ENCODE results near the gene OR6B3. TPM values are rescaled to one million over a fixed set of nuclear protein-coding genes. Genes with fewer than 3 reads are reported as not detected.

OR6B3 gene
- total RNA-seq, 1 experiment from 2014 or later: not detected

GRCh38 chr2:240074545-240074944 lies 21.2 kb upstream of the OR6B3 start:
- H3K27me3 ChIP-seq (replicated peaks; ENCODE audit: insufficient read depth, low read depth, low read length, poor library complexity): peaks cover 18% of the 10 kb centered on the region
- no TSS peak for BruUV-seq (replicated peaks)
- no peaks in the 10 kb centered on the region for H3K36me3 ChIP-seq (ENCODE audit: insufficient read depth, low read length, poor library complexity, severe bottlenecking)
- peaks cover 14% of the 10 kb centered on the region for H3K9me3 ChIP-seq (ENCODE audit: low read depth, low read length, poor library complexity, severe bottlenecking)
- intact Hi-C loops (cut with micrococcal nuclease; ENCODE audit: unreplicated experiment): no loop called here
- CTCF ChIA-PET: no interaction called here
- POLR2A ChIA-PET (ENCODE audit: low non-redundant PET): no interaction called here
- TF ChIP-seq EZH2 (IDR thresholded peaks at IDR 0.05; ENCODE audit: borderline replicate concordance, low read depth, low read length, poor library complexity, severe bottlenecking) (no peak), CTCF (conservative IDR thresholded peaks at IDR 0.05; ENCODE audit: low read depth, low read length) (no peak)
- no peak for DNase-seq (ENCODE audit: low spot score)
- no peak overlapping the region for H3K27ac ChIP-seq (ENCODE audit: low read depth, low read length, poor library complexity, severe bottlenecking)
- no peak overlapping the region for H3K4me3 ChIP-seq (ENCODE audit: low read depth, low read length, poor library complexity, severe bottlenecking)
- H3K4me1 ChIP-seq (ENCODE audit: insufficient read depth, low read length, poor library complexity, severe bottlenecking): no peaks in the 10 kb centered on the region

- Histone ChIP-seq H3K9me3 (ENCODE audit: low read depth, low read length, poor library complexity, severe bottlenecking) (no peaks in the 10 kb centered on the region), H3K4me3 (ENCODE audit: low read depth, low read length, poor library complexity, severe bottlenecking) (no peak overlapping the region), H3K27ac (ENCODE audit: low read depth, low read length, poor library complexity, severe bottlenecking) (no peak overlapping the region), H3K36me3 (ENCODE audit: insufficient read depth, low read length, poor library complexity, severe bottlenecking) (no peaks in the 10 kb centered on the region), H3K27me3 (replicated peaks; ENCODE audit: insufficient read depth, low read depth, low read length, poor library complexity) (peaks cover 29% of the 10 kb centered on the region), H3K4me1 (ENCODE audit: insufficient read depth, low read length, poor library complexity, severe bottlenecking) (no peaks in the 10 kb centered on the region)
- TF ChIP-seq CTCF (conservative IDR thresholded peaks at IDR 0.05; ENCODE audit: low read depth, low read length) (no peak), EZH2 (IDR thresholded peaks at IDR 0.05; ENCODE audit: borderline replicate concordance, low read depth, low read length, poor library complexity, severe bottlenecking) (no peak)
- no TSS peak for BruUV-seq (replicated peaks)
- no peak for DNase-seq (ENCODE audit: low spot score)
- intact Hi-C loops (cut with micrococcal nuclease; ENCODE audit: unreplicated experiment): no loop called here
- CTCF ChIA-PET: no interaction called here
- POLR2A ChIA-PET (ENCODE audit: low non-redundant PET): no interaction called here
These were observed 17.6 kb upstream of the OR6B3 start for GRCh38 chr2:240070907-240071306.

DNA sequence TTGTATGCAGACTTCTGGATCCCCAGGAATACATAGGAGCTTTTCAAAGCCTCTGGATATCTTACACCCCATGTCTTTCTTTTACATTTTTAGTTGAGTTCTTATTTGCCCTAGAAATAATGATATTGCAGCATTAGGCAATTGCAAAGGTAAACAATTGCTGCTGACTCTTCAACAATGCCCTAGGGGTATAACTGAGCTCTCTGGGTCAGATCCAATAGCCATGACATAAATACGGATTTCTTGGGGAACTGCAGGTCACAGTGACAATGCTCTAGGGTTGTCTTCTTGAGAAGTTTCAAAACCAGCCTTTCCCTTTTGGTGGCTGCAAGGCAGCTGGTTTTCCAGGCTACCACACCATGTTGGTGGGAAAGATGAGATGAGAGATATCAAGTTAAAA lies 16.5 kb upstream of the OR6B3 start:
- DNase-seq (ENCODE audit: low spot score): no peak
- ChIA-PET CTCF (interaction anchor here (0.7 kb wide), 1 partner anchor 56 kb away, joined by 4 read pairs; no protein-coding TSS in a partner anchor), POLR2A (ENCODE audit: low non-redundant PET) (no interaction called here)
- Histone ChIP-seq H3K4me3 (ENCODE audit: low read depth, low read length, poor library complexity, severe bottlenecking) (no peak overlapping the region), H3K4me1 (ENCODE audit: insufficient read depth, low read length, poor library complexity, severe bottlenecking) (no peaks in the 10 kb centered on the region), H3K27me3 (replicated peaks; ENCODE audit: insufficient read depth, low read depth, low read length, poor library complexity) (peaks cover 37% of the 10 kb centered on the region), H3K9me3 (ENCODE audit: low read depth, low read length, poor library complexity, severe bottlenecking) (no peaks in the 10 kb centered on the region), H3K36me3 (ENCODE audit: insufficient read depth, low read length, poor library complexity, severe bottlenecking) (no peaks in the 10 kb centered on the region), H3K27ac (ENCODE audit: low read depth, low read length, poor library complexity, severe bottlenecking) (no peak overlapping the region)
- BruUV-seq (replicated peaks): no TSS peak
- intact Hi-C loops (cut with micrococcal nuclease; ENCODE audit: unreplicated experiment): no loop called here
- no peak for TF ChIP-seq CTCF (conservative IDR thresholded peaks at IDR 0.05; ENCODE audit: low read depth, low read length)
- TF ChIP-seq EZH2 (IDR thresholded peaks at IDR 0.05; ENCODE audit: borderline replicate concordance, low read depth, low read length, poor library complexity, severe bottlenecking): no peak
